ENCODE results near the gene ZNF418. TPM values are rescaled to one million over a fixed set of nuclear protein-coding genes. Genes with fewer than 3 reads are reported as not detected.
"Not testable (repeated sequence)": the region's sequence is repeated elsewhere in the genome, so short reads cannot be mapped to it uniquely, and the experiment has no call there.

Gene ZNF418
- total RNA-seq, 2 donors from 2014 or later: 2.6 to 15.3 TPM

DNA sequence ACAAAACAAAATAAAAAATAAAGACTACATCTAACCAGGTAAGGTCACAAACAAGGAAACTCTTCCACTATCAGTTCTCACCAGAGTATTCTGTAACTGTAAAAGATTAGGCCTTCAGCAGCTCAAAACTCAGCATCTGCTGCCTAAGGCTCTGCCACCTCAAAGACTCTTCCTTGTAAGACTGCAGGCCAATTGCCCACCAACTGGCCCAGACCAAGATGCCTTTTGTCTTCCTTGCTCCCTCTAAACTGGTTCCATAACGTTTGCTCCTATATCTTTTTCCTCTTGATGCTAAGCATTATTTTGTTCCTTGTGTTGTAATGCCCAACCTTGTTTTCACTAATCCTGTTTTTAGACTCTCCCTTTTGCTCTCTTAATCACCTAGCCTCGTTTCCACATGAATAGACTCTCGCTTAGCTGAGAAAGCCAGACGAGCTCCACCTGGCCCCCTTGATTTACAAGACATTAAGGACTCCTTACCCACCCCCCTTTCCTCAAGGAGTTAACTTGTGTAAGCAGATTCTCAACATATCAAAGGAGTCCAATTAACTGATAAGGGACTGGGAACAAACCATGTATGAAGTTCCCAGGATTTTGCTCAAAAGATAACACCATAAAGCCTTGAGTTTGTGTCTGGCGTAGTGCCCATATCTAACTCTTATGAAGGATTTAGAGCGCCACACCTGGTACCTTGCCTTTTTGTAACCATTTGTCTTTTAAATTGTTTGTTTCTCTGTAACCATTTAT lies 47.8 kb downstream of the ZNF418 start:
- WGBS, 2 donors: 26 to 29% methylated on average over 6 of the region's 6 CpGs
- no peak for DNase-seq
- H3K9me3 ChIP-seq: peaks cover 0 to 23% (median 0%) of the 10 kb centered on the region in 3 donors

DNA sequence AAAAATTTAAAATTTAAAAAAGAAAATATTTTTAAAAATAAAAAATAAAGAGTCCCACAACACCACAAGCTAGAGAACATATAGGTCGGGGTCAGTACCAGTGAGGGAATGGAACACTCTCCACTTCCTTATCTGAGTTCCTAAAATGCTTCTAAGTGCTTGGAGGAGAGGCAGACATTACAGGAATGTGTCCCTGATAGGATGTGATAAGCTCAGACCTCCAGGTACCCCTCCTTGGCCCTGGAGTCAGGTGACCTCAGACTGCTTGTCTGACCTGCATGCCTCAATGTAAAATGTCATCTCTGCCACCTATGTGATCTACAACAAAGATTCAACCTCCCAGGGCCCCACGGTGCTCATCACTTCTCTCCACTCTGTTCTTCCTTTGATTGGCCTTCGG lies 49.2 kb downstream of the ZNF418 start:
- no peaks in the 10 kb centered on the region for H3K4me1 ChIP-seq
- no peak overlapping the region for H3K4me3 ChIP-seq
- peaks cover 0 to 23% (median 0%) of the 10 kb centered on the region in 3 donors for H3K9me3 ChIP-seq
- TF ChIP-seq, protein P1, sequence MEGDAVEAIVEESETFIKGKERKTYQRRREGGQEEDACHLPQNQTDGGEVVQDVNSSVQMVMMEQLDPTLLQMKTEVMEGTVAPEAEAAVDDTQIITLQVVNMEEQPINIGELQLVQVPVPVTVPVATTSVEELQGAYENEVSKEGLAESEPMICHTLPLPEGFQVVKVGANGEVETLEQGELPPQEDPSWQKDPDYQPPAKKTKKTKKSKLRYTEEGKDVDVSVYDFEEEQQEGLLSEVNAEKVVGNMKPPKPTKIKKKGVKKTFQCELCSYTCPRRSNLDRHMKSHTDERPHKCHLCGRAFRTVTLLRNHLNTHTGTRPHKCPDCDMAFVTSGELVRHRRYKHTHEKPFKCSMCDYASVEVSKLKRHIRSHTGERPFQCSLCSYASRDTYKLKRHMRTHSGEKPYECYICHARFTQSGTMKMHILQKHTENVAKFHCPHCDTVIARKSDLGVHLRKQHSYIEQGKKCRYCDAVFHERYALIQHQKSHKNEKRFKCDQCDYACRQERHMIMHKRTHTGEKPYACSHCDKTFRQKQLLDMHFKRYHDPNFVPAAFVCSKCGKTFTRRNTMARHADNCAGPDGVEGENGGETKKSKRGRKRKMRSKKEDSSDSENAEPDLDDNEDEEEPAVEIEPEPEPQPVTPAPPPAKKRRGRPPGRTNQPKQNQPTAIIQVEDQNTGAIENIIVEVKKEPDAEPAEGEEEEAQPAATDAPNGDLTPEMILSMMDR (IDR thresholded peaks at IDR 0.05): no peak
- TF ChIP-seq POLR2A (IDR thresholded peaks at IDR 0.05): no peak
- H3K36me3 ChIP-seq (replicated peaks in 1 of 2; ENCODE audit: insufficient read depth in 1 of 2, low read depth in 2 of 2): no peaks in the 10 kb centered on the region
- H3K27me3 ChIP-seq: no peaks in the 10 kb centered on the region
- ATAC-seq: no peak
- no peak for DNase-seq
- WGBS, 2 donors: 71 to 92% methylated on average over 3 of the region's 3 CpGs
- H3K27ac ChIP-seq: no peak overlapping the region
- intact Hi-C loops (cut with DNase I): no loop called here

More for the DNA sequence above, 47.8 kb downstream of the ZNF418 start:
- Histone ChIP-seq H3K4me1 (no peaks in the 10 kb centered on the region), H3K27me3 (no peaks in the 10 kb centered on the region), H3K4me3 (no peak overlapping the region), H3K27ac (no peak overlapping the region), H3K36me3 (replicated peaks in 1 of 2; ENCODE audit: insufficient read depth in 1 of 2, low read depth in 2 of 2) (no peaks in the 10 kb centered on the region)
- TF ChIP-seq POLR2A (IDR thresholded peaks at IDR 0.05): no peak
- TF ChIP-seq, protein P1 (IDR thresholded peaks at IDR 0.05): no peak
- no peak for ATAC-seq
- intact Hi-C loops (cut with DNase I): no loop called here

DNA sequence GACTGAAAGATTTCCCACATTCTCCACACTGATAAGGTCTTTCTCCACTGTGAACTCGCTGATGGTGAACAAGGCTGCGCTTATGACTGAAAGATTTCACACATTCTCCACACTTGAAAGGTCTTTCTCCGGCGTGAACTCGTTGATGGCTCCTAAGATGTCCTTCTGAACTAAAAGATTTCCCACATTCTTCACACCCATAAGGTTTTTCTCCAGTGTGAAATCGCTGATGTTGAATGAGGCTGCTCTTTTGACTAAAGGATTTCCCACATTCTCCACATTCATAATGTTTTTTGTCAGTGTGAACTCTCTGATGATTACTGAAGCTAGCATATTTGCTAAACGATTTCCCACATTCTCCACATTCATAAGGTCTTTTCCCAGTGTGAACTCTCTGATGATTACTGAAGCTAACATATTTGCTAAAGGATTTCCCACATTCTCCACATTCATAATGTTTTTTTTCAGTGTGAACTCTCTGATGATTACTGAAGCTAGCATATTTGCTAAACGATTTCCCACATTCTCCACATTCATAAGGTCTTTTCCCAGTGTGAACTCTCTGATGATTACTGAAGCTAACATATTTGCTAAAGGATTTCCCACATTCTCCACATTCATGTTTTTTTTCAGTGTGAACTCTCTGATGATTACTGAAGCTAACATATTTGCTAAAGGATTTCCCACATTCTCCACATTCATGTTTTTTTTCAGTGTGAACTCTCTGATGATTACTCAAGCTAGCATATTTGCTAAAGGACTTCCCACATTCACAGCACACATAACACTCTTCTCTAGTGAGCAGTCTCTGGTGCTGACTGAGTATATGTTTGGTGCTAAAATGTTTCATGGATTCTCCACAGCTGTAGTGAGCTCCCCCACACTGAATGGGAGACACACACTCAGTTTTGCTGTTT lies 61.1 kb downstream of the ZNF418 start:
- not testable (repeated sequence) for H3K4me3 ChIP-seq
- WGBS, 2 donors: 90 to 91% methylated on average over 8 of the region's 8 CpGs
- peaks cover 0 to 58% (median 3%) of the 10 kb centered on the region in 3 donors for H3K9me3 ChIP-seq

DNA sequence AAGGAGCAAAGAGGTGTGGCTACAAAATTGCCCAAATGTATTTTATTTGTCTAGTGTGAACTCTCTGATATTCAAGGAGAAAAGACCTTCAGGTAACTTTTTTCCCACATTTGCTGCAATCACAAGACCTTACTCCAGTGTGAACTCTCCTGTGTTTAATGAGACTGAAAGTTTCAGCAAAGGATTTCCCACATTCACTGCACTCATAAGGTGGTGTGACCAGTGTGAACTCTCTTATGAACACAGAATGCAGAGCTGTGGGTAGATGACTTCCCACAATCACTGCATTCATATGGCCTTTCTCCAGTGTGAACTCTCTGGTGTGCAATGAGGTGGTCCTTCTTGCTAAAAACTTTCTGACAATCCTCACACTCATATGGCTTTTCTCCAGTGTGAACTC lies 62.8 kb downstream of the ZNF418 start:
- Histone ChIP-seq H3K9me3 (peaks cover 0 to 73% (median 3%) of the 10 kb centered on the region in 3 donors), H3K36me3 (replicated peaks in 1 of 2; ENCODE audit: insufficient read depth in 1 of 2, low read depth in 2 of 2) (peaks cover 4 to 7% of the 10 kb centered on the region in 2 donors), H3K27me3 (no peaks in the 10 kb centered on the region), H3K4me1 (no peaks in the 10 kb centered on the region), H3K27ac (no peak overlapping the region), H3K4me3 (no peak overlapping the region)
- DNase-seq: no peak
- TF ChIP-seq, protein P1 (IDR thresholded peaks at IDR 0.05): no peak
- no peak for TF ChIP-seq POLR2A (IDR thresholded peaks at IDR 0.05)
- ATAC-seq: no peak
- intact Hi-C loops (cut with DNase I): no loop called here

More for the DNA sequence above, 61.1 kb downstream of the ZNF418 start:
- ATAC-seq; DNase-seq; H3K4me1 ChIP-seq; H3K27ac ChIP-seq; H3K36me3 ChIP-seq (replicated peaks in 1 of 2; ENCODE audit: insufficient read depth in 1 of 2, low read depth in 2 of 2); intact Hi-C loops (cut with DNase I); H3K27me3 ChIP-seq: not testable (repeated sequence)

Other genes with a start within 250 kb of the ZNF418 start
- 1 to 10 TPM; 2.1 to 2.6 TPM for gene ZNF154, start 226.2 kb downstream of the ZNF418 start, total RNA-seq
- gene ZNF671, start 207.8 kb downstream of the ZNF418 start, total RNA-seq: 1 to 10 TPM; 2.1 to 3.3 TPM
- 1 to 10 TPM; 4.3 to 8.8 TPM for gene ZNF776, start 188.6 kb downstream of the ZNF418 start, total RNA-seq
- 10 to 100 TPM in 1 of 2 donors, 1 to 10 TPM in 1; 4.2 to 33.6 TPM for gene ZNF586, start 165.7 kb downstream of the ZNF418 start, total RNA-seq
- gene ZNF552, start 120.5 kb downstream of the ZNF418 start, total RNA-seq: 10 to 100 TPM in 1 of 2 donors, 1 to 10 TPM in 1; 9.6 to 71.5 TPM
- 10 to 100 TPM; 18.7 to 36.6 TPM for gene ZNF587B, start 105.1 kb downstream of the ZNF418 start, total RNA-seq
- gene ZNF587, start 85.5 kb downstream of the ZNF418 start, total RNA-seq: 10 to 100 TPM; 13.7 to 20.1 TPM
- gene ZNF814, start 46.4 kb downstream of the ZNF418 start, total RNA-seq: 10 to 100 TPM in 1 of 2 donors, 1 to 10 TPM in 1; 6.5 to 30.7 TPM
- 1 to 10 TPM; 7.3 to 7.6 TPM for gene ZNF417, start 18.8 kb downstream of the ZNF418 start, total RNA-seq
- gene ZNF256, start 12.3 kb upstream of the ZNF418 start, total RNA-seq: 1 to 10 TPM; 3.6 to 6.9 TPM
- 1 to 10 TPM in 1 of 2 donors, not detected in 1; 1.3 TPM for gene C19orf18, start 39.1 kb upstream of the ZNF418 start, total RNA-seq
- 10 to 100 TPM; 11.7 to 21.4 TPM for gene ZNF606, start 67.4 kb upstream of the ZNF418 start, total RNA-seq
- gene ZSCAN1, start 98.6 kb upstream of the ZNF418 start, total RNA-seq: not detected
- 1 to 10 TPM; 3.9 to 4.9 TPM for gene ZNF135, start 123.9 kb upstream of the ZNF418 start, total RNA-seq
- gene ZSCAN18, start 162.8 kb upstream of the ZNF418 start, total RNA-seq: 10 to 100 TPM; 37.4 to 43.2 TPM
- gene ZNF329, start 215.4 kb upstream of the ZNF418 start, total RNA-seq: 1 to 10 TPM; 2.6 to 4.6 TPM
- gene ZNF274, start 247.7 kb upstream of the ZNF418 start, total RNA-seq: 10 to 100 TPM; 15.6 to 31.6 TPM

Data from body of pancreas (tissue), 4 donors.